Fibroblast of gingiva (primary cell): ENCODE measurements around the gene IRX4.

ENCODE experiments used
- DNase-seq: peaks from one replicate; pipeline ENCODE4 v3.0.0-alpha.2; 2011; ENCODE audit warnings: low read depth

Gene IRX4

DNA sequence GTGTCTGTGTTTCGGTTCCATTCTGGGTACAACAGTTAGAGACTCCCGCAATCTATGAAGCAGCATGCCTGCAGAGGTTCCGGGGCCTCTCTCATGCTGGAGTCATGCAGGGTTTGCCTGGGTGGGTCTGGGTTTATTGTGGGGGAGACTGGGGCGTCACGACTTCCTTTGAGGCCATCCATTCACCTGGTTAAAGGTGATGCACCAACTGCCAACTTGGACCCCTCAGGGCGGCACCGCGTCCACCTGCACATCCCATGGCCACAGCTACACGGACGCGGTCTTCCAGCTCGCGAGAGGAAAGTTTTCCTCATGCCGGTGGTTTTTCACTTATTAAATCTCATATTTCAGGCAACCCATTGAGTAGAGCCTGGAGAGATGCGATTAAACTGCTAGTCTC, 30.9 kb upstream of the IRX4 start:
- no peak for DNase-seq

DNA sequence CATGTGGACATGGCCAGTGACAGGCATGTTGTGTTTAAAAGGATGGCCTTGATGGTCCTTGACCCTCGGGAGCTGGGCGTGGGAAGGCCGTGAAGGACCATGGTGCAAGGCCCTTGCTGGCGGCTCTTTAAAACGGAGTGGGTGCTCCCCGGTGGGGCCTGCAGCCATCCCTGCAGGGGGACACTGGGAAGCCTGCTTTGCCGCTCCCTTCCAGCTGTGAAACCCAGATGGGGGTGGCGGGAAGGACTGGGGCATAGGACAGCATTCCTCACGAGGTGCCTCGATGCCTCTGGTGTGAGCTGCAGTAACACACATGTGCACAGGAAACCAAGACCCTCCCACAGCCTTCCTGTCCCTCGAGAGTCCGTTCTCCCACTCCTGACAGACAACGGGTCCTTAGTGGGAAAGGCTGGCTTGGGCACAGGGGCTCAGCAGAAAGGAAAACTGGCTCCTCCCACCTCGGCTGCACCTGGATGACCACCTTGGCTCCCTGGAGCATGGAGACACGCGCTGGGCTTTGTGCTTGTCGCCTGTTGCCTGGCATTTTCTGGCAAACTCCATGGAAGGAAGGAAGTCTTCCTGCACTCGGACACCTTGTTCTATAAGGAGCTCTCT, 30.3 kb upstream of the IRX4 start:
- no peak for DNase-seq

GRCh38 chr5:1911773-1912235, 29.1 kb upstream of the IRX4 start:
- no peak for DNase-seq

GRCh38 chr5:1910861-1911772, 28.4 kb upstream of the IRX4 start:
- no peak for DNase-seq

GRCh38 chr5:1910081-1910760, 27.5 kb upstream of the IRX4 start:
- DNase-seq, result no peak

GRCh38 chr5:1909346-1909985, 26.7 kb upstream of the IRX4 start:
- no peak for DNase-seq

DNA sequence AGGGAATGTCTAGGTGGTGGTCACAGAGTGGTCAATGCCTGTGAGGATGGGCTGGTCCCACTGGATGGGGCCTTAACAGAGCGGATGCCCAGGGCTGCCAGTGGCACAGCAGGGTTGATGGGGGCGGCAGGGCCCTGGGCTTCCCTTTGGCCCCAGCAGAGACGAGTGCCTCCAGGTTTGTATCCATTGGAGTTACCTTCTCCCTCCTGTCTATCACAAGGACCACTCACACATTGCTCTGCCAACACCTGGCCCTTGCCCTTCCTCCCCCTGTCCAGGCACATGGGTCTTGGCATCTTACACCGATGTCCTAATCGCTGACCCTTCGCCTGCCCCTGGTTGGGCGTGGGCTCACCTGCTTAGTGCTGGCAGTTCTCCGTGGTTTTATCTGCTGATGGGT, 26.2 kb upstream of the IRX4 start:
- DNase-seq, result no peak

DNA sequence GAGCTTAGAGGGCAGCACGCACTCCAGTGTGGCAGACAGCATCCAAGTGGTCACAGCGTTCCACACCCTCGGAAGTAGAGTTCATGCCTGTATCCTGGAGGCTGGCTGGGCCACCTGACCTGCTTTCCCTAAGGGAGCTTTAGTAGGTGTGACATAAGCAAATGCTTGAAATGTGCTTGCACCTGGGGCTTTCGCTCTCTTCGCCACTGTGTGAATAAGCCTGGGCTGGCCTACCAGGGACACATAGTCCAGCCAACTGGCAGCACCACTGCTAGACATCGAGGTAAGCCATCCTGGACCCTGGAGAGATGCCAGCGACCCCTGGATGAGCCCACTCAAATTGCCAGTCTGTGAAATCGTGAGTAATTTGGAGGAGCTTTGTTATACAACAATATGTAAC, 24.9 kb upstream of the IRX4 start:
- DNase-seq, result no peak

GRCh38 chr5:1905108-1905507, 22.4 kb upstream of the IRX4 start:
- DNase-seq, result no peak

GRCh38 chr5:1901983-1902382, 19.3 kb upstream of the IRX4 start:
- no peak for DNase-seq

DNA sequence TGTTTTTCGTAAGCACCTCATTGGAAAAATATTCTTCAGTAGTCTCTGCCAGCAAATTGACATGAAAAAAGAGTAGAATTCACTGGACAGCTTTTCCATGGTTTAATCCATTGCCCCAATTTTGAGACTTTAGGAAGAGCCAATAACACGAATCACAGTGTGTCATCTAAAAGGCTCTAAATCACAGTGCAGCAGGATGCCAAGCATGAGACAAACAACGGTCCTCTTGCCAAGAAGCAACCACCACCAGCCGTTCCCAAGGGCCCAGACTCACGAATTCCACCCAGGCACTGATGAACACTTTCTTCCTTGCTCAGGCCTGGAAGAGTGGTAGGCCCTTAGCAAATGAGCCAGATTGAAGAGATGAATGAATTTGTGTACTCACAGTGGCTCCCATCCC, 18.3 kb upstream of the IRX4 start:
- no peak for DNase-seq

DNA sequence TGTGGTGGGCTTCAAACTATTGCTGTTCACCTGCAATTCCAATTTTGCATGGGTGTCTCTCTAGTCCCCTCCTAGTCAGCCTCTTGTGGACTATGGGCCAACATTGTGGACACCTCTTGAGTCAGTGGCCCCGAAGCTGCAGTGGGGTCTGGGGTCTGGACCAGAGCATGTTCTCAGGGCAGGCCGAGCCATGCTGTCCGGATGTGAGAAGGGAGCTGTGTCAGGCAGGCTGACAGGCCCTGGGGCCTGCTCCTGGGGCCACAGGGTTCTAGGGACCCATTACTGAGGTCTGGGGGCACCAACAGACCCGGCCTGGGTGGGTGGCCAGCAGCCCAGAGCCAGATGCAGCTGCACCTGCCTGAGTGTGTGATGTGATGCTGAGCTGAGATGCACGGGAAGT, 16.5 kb upstream of the IRX4 start:
- DNase-seq, result no peak

GRCh38 chr5:1897816-1898450, 15.2 kb upstream of the IRX4 start:
- no peak for DNase-seq

DNA sequence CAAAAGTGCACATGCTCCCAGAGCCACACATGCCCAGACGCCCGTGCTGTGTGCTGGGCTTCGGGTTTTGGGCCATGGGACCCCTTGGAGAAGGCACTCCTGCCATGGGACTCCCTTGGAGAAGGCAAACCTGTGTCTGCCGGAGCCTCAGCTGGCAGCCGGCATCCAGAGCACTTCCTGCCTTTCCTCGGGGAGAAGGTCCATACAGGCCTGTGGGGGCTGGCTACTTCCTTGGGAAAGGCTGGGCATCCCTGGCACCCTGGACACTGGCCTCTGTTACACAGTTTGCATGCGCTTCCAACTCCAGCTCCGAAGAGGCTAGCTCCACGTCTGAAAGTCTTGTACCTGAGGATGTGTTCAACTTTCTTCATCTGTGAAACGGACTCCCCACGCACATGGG, 14.7 kb upstream of the IRX4 start:
- no peak for DNase-seq

DNA sequence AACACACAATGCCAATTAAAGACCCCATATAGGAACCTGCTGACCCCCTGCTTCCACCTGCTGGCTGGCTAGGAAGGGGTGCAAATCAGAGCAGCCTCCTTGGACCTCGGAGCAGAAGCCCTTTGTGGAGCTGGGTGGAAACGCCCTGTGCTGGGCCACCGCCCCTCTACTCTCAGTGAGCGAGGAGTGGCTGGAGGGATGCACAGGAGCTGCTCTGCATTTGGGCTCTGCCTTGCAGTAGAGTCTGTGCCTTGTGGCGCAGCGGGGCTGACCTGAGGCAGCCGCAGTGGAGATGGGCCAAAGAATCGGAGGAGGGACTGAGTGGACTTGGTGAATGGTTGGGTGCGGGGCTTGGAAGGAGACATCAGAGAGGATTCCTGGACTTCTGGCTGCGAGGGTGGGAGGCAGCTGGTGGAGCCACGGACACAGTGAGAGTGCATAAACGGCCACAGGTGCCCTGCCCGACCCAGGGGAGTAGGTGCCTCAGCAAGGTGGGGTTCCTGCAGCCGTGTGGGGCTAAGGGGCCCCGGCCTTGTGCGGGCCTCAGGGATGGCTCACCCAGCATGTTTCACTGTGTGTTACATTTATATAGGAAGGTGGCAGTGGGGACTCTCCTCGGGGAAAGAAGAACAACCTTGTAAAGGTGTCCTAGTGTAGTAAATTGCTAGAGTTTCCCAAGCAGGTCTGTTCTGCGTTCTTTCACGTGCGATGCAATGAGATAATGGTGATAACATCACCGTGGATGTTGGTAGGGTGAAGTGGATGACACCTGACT, 14.1 kb upstream of the IRX4 start:
- no peak for DNase-seq

- no peak for DNase-seq
Observed at GRCh38 chr5:1895739-1896420, 13.2 kb upstream of the IRX4 start.

DNA sequence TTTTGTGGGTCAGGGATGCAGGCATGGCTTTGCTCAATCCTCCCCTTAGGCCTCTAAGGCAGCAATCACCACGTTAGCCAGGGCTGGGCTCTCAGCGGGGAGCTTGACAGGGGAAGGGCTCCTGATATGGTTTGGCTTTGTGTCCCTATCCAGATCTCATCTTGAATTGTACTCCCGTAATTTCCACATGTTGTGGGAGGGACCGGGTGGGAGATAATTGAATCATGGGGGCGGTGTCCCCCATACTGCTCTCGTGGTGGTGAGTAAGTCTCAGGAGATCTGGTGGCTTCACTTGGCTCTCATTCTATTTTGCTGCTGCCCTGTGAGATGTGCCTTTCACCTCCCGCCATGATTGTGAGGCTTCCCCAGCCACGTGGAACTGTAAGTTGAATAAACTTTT, 11.5 kb upstream of the IRX4 start:
- DNase-seq, result no peak

DNA sequence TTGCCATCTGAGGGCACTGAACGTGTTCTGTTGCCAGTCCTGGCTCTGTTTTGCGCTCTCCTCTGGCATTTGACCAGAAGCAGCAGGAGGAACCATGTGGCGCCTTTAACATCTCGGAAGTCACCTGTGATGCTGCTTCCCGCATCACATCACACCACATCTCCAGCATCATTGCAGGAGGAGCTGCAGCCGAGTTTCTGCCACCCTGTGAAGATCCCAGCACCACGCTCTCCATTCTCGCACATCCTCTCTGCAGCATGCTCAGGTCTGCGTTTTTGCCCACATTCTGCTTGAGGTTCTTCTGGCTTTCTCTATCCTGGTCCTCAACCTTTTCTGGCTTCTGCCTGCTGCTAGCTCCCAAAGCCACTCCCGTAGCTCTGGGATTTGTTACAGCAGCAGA, 11.0 kb upstream of the IRX4 start:
- no peak for DNase-seq

GRCh38 chr5:1892685-1893445, 10.1 kb upstream of the IRX4 start:
- DNase-seq, result no peak

GRCh38 chr5:1892211-1892610, 9.5 kb upstream of the IRX4 start:
- no peak for DNase-seq
